AG04449 (cell line): ENCODE results near the gene NSA2.

Source experiments
- CTCF ChIA-PET: fragments of 350-600 bp; formaldehyde crosslinking; extraction: SDS; loops from one replicate; lab custom pipeline; 2021; ENCODE audit warnings: antibody characterized with exemption; lab: Yijun Ruan, JAX
- POLR2A ChIA-PET: fragments of 400-600, 350-600 bp; formaldehyde crosslinking; extraction: SDS; loops from one replicate; lab custom pipeline; 2020; ENCODE audit warnings: antibody characterized with exemption, inconsistent platforms; lab: Yijun Ruan, JAX
- DNase-seq: peaks from one replicate; pipeline ENCODE4 v3.0.0-alpha.2; 2010; ENCODE audit warnings: low read depth, low spot score
- H3K4me3 ChIP-seq: 2 replicates; pipeline ENCODE4 v1.5.1; 2011; ENCODE audit warnings: low read depth, mild to moderate bottlenecking, control low read depth, low read length
- CTCF ChIP-seq: IDR thresholded peaks from one replicate; pipeline ENCODE4 v1.5.1; 2011; ENCODE audit warnings: mild to moderate bottlenecking, moderate library complexity, low read length, control low read depth, inconsistent platforms; ENCODE audit not compliant: insufficient read depth; ENCODE audit errors: missing control alignments

NSA2 gene

DNA sequence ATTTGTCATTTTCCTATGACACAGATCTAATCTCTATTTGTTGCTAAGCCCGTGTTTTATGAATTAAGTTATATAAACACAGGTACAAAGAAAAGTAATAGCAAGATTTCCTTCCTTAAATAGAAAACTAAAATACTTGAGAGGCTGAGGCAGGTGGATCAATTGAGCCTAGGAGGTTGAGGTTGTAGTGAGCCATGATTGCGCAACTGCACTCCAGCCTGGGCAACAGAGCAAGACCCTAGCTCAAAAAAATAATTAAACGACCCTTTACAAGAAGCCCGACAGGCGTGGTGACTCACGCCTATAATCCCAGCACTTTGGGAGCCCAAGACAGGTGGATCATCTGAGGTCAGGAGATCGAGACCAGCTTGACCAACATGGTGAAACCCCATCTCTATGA, 62.4 kb downstream of the NSA2 start:
- DNase-seq = no peak
- POLR2A ChIA-PET = no interaction called here
- CTCF ChIA-PET = no interaction called here
- no peak for TF ChIP-seq CTCF
- H3K4me3 ChIP-seq = no peak overlapping the region
